C4-2B (cell line): Measurements from ENCODE around the gene FYCO1.

Experiments
- H3K27ac ChIP-seq: fragments of 450-650 bp; 2 replicates; pipeline ENCODE4 v1.5.1; 2017
- ZFX ChIP-seq: fragments of 450-650 bp; IDR thresholded peaks from 2 replicates; pipeline ENCODE4 v1.6.1; 2017
- TF ChIP-seq, protein P1 (sequence below): fragments of 450-650 bp; conservative IDR thresholded peaks from 2 replicates; pipeline ENCODE4 v1.5.1; 2017; ENCODE audit warnings: mild to moderate bottlenecking

The FYCO1 gene

DNA sequence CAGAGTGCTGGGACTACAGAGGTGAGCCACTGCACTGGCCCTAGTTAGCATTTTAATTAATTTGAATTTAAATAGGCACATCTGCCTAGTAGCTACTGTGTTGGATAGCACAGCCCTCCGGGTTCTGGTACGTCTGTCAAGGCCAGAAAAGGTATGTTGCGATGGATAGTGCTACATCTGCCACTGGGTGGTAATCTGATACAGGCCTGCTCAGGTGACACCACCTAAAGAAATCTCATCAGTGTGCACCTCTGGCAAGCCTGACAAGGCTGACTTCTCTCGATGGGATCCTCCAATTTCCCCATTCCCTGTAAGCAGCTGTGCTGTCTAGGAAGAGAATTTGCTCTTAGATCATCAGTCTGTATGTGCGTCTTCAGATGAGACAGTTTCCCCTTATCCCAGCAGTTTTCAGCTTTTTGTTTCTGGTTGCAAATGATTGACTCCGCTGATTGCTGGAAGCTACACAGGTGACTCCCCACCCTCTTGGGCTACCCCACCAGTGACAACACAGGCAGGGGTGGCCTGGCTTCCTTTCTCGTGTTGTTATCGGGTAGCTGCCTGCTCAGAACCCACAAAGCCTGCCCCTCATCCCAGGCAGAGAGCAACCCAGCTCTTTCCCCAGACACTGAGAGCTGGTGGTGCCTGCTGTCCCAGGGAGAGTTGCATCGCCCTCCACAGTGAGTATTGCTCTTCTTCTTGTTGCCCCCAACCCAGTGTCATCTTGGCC lies 109.5 kb downstream of the FYCO1 start, which contains the start of gene CCR9:
Gene CCR9 (plus strand): TSS at position 565 of the 727 bp plus-strand sequence. CDS start 8,391 bp downstream, outside the sequence.
- no peak for TF ChIP-seq ZFX
- TF ChIP-seq, protein P1, sequence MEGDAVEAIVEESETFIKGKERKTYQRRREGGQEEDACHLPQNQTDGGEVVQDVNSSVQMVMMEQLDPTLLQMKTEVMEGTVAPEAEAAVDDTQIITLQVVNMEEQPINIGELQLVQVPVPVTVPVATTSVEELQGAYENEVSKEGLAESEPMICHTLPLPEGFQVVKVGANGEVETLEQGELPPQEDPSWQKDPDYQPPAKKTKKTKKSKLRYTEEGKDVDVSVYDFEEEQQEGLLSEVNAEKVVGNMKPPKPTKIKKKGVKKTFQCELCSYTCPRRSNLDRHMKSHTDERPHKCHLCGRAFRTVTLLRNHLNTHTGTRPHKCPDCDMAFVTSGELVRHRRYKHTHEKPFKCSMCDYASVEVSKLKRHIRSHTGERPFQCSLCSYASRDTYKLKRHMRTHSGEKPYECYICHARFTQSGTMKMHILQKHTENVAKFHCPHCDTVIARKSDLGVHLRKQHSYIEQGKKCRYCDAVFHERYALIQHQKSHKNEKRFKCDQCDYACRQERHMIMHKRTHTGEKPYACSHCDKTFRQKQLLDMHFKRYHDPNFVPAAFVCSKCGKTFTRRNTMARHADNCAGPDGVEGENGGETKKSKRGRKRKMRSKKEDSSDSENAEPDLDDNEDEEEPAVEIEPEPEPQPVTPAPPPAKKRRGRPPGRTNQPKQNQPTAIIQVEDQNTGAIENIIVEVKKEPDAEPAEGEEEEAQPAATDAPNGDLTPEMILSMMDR: no peak
- H3K27ac ChIP-seq: no peak within 1 kb of the TSS

DNA sequence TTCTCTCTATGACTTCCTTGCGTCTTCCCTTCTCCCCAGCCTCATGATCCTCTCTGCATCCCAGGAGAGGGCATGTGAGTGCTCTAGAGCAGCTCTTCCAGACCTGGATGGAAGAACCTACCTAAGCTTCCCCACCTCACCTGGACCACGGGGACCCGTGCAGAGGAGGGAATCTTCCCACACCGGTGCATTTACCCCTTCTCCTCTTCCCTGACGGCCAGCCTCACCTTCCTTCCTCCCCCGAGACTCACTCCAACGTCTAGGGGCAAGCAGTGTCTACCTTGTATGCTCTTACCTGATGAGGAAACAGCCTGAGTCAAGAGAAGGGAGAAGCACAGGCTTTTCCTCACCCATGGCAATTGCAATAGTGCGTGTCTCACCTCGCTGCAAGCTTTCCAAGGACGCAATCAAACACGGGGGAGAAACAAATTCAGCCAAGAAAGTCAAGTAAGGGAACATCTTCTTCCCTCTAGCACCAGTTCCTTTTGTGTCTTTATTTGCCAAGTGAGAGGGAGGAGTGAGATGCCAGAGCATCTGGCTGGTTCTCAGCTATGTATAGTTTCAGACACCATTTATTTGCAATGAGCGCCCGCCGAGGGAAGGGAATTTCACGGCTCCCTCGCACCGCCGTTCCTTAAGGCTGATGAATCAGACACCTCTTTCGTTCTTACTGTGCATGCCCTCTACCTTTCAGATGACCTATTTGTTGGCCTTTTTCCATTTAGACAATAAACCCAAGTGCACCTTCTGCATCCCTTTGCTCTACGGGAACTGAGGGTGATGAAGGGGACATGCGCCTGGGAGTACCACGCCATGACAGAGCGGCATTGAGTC lies 111.0 kb downstream of the FYCO1 start:
- H3K27ac ChIP-seq: no peak overlapping the region
- no peak for TF ChIP-seq ZFX
- TF ChIP-seq, protein P1: no peak

DNA sequence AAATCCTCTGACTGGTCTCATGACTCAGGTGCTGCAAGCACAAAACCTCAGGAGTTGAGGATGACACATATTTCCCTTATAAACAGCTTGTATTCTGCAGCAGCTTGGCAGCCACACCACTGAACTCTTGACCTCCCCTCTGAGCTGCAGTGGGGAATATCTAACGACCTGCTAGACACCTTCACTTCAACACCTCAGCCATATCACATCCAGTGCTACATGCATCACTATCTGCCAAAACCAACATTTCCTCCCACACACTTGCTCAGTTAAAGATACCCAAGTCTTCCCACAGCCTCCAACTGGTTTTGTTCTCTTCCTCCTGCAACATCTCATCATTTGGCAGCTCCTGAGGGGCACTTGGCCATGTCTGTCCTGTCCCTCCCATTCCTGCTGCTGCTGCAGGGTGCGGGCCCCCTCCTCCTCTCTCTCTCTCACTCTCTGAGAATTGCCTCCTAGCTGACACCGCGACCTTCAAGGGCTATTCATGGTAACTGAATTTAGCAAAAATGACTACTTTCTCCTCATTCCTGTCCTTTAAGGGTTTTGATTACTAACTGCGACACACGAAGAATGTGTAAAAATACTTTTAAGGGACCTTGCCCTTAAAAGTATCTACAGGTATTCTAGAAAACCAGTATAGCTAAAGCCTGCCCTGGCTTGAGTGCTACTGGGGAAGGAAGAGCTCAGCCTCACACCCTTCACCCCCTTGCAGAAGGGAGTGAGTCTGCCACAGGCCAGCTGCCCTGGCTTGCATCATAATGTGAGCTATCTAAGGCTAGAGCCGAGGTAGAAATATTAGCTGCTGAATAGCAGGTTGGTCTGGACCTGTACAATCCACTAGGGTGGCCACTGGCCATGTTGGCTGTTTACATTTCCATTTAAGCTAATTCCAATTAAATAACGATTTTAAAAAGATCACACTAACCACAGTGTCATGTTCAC lies 114.3 kb downstream of the FYCO1 start:
- no peak overlapping the region for H3K27ac ChIP-seq
- TF ChIP-seq ZFX: no peak
- TF ChIP-seq, protein P1: no peak

DNA sequence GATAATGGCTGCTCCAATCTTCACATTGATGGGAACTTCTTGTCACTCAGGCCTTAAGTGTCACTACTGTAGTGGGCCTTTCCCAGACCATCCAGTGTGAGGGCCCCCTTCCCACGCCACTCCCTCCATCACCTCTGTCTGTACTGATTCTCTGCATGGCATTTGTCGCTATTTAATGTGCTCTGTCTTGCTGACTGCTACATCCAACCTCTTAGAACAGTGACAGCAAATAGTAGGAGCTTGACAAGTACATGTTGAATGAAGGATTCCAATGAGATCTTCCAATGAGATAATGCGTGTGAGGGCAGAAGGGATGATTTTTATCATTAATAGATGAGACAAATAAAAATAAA lies 114.9 kb downstream of the FYCO1 start:
- H3K27ac ChIP-seq: no peak overlapping the region
- TF ChIP-seq, protein P1: no peak
- no peak for TF ChIP-seq ZFX

DNA sequence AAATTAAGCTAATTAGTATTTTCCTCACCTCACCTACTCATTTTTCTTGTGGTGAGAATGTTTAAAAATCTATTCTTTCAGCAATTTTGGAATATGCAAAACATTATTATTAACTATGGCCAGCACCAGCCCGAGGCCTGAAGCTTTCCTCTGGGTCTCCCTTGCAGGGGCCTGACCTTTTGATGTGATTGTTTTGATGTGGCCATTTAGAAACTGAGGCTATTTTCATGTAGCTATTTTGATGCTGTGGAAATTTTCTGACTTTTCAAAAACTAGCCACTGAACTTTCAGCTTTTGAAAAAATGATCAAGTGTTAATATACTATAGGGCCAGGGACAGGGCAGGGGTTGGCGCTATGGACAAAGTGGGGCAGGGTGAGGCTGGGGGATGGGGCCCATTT lies 117.5 kb downstream of the FYCO1 start:
- TF ChIP-seq, protein P1: no peak
- no peak for TF ChIP-seq ZFX

DNA sequence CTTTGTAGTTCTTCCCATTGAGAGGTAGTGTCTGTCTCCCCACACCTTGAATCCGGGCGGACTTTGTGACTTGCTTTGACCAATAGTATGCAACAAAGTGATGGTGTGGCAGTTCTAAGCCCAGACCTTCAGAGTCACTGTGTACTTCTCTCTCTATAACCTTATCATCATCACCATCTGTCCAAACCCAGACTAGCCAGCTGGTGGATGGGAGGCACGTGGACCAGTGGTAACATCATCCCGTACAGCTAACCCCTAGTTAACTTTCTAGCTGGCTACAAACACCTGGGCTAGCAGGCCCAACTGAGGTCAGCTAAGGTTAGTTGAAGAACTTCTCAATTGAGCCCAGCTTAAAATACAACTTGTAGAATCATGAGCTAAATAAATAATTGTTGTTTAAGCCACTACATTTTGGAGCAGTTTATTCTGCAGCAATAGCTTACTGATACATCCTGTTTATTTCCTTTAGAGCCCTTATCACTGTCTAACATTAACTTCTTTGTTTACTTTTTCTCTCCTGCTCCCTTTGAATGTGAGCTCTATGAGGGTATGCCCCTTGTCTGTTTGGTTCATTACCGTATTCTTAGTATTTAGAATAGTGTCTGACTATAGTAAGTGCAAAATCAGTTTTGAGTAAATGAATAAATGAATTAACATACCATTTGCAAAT lies 120.8 kb downstream of the FYCO1 start:
- no peak for TF ChIP-seq ZFX
- TF ChIP-seq, protein P1: no peak
- H3K27ac ChIP-seq: no peak overlapping the region

More for the DNA sequence above, 117.5 kb downstream of the FYCO1 start:
- no peak overlapping the region for H3K27ac ChIP-seq
